ENCODE data around the gene HPS4.

The HPS4 gene

GRCh38 chr22:26496456-26496855, 12.9 kb upstream of the HPS4 start:
- no peak for DNase-seq (ENCODE audit: low read depth)

- DNase-seq (ENCODE audit: low read depth): no peak
Measured at GRCh38 chr22:26494506-26494905, 10.9 kb upstream of the HPS4 start.

DNA sequence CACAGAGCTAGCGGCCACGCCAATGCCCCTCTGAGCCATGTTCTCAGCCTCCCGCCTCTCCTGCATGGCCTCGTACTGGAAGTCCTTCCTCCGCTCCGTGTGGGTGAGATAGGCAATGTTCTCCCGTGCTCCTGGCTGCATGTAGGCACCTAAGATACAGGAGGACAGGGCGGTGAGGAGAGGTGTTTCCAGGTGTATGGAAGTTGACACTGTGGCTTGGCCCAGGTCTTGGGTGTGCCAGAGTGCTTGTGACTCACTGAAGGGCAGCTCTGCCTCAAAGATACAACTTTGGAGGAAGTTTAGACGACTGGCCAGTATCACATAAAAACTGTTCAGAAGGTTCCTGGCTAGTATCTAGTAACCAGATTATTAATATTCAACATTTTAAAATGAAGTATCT, 8.6 kb upstream of the HPS4 start:
- DNase-seq (ENCODE audit: low read depth): no peak

DNA sequence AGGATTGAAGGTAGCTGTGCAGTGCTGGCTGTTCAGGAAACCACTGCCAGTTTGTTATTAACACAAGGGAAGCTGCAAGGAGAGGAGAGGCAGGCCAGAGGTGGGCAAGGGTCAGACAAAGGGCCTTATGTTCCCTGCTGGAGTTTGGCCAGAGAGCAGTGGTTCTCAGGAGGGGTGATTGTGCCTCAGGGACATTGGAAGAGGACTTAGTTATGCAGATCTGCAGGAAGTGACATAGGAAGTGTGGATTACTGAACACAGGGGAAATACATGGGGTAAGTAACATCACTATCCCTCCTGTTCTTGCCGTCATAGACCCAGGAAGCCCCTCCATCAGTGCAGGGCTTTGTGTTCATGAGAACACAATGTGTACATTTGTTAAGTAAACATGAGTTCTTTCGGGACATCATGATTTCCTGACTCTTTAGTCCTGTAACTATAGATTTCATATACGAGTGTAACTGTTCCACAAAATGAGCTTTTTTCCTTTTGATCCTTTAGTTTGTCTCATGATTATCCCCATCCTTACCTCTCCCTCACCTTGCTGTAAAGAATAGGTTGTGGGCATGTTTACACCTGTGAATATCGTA, 6.0 kb upstream of the HPS4 start:
- no peak for DNase-seq (ENCODE audit: low read depth)

DNA sequence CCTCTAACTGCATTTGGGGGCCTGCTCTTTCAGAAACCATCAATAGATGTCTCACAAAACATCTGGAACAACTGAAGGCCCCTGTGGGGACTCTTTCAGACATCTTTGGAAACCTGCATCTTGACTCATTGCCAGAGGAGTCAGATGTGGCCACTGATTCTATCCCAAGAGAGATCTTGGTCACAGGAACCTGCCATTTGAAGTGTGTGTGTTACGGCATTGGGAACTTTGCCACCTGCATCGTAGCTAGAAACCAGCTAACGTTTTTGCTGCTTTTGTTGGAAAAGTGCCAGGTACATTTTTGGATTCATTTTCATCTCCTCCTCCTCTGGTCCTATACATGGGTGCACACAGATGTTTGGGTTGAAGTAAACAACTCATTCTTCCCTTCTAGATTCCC, 4.4 kb upstream of the HPS4 start:
- no peak for DNase-seq (ENCODE audit: low read depth)

- no peak for DNase-seq (ENCODE audit: low read depth)
Measured at GRCh38 chr22:26486394-26486793, 2.8 kb upstream of the HPS4 start.

DNA sequence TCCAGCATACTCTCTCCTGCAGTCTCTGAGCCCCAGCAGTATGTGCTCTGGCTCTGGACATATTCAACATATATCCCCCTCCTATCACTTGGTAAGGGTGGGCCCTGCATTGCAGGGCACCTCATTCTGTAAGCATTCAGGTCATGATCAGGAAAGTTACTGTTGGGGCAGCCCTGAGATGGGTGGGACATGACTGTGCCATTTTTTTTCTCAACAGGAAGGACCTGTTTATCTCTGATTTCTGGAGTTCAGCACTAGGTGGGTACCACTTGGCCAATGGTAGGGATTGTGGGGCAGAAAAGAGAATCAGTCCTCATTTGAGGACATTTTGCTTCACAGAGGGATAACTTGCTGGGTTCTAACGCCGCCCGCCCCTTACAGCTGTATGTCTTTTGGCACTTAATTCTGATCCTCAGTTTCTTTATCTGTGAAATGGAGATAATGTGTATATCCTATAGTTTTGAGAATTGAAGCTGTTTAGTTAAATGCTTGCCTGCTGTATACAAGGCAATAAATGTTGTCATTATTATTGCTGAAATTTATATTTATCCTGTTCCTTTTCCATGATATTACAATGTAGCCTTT, 2.3 kb upstream of the HPS4 start:
- DNase-seq (ENCODE audit: low read depth): no peak

- no peak for DNase-seq (ENCODE audit: low read depth)
Measured at GRCh38 chr22:26485013-26485412, 1.4 kb upstream of the HPS4 start.

DNA sequence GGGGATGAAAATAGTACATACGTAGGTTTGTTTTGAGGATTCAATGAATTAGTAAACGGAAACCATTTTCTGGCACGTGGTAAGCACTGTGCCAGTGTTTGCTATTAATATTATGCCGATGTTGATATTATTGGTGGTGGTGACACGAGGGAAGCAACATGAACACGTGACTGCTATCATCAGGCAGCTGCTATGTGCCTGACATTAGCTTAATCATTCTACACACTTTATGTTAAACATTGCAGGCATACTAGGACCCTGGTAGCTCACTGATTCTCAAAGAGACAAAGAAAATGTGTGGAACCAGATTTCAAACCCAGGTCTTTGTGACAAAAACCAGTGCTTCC, 750 bp upstream of the HPS4 start:
- DNase-seq (ENCODE audit: low read depth): no peak

DNA sequence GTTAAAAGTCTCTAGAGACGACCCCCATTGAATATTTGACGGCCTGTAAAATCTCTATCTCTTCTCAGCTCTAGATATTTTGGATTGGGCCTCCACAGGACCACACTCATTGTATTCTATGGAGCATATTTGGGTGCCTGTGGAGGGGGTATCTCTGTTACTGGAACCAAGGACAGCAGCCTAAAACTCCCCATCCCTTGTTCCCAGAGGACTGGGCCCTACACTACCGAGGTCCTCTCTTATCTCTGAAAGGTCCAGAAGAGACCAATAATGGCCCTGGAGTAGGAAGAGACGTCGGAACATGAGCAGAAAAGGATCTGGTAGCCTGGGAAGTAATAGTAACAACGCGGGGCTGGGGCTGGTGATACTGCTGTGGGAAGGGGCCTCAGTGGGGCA, 542 bp downstream of the HPS4 start:
- DNase-seq (ENCODE audit: low read depth): no peak

GRCh38 chr22:26482161-26482560, 1.4 kb downstream of the HPS4 start:
- DNase-seq (ENCODE audit: low read depth): no peak

- DNase-seq (ENCODE audit: low read depth): no peak
Measured at GRCh38 chr22:26481694-26482093, 1.9 kb downstream of the HPS4 start.

- no peak for DNase-seq (ENCODE audit: low read depth)
Measured at GRCh38 chr22:26481112-26481693, 2.4 kb downstream of the HPS4 start.

- DNase-seq (ENCODE audit: low read depth): no peak
Measured at GRCh38 chr22:26480611-26480932, 3.0 kb downstream of the HPS4 start.

- DNase-seq (ENCODE audit: low read depth): no peak
Measured at GRCh38 chr22:26479792-26480610, 3.6 kb downstream of the HPS4 start.

GRCh38 chr22:26479043-26479791, 4.4 kb downstream of the HPS4 start:
- no peak for DNase-seq (ENCODE audit: low read depth)

GRCh38 chr22:26477341-26477731, 6.2 kb downstream of the HPS4 start:
- no peak for DNase-seq (ENCODE audit: low read depth)

- no peak for DNase-seq (ENCODE audit: low read depth)
Measured at GRCh38 chr22:26476705-26477340, 6.8 kb downstream of the HPS4 start.

DNA sequence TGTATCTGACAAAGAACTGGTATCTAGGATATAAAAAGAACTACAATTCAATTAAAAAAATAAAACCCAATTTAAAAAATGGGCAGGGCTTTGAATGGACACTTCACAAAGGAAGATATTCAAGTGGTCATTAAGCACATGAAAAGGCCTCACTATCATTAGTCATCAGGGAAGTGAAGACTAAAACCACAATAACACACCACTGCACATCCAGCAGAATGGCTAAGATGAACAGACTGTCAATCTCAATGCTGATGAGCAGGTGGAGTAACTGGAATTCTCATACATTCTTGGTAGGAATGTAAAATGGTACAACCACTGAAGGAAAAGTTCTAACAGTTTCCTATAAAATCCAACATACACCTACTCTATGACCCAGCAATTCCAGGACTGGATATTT, 8.9 kb downstream of the HPS4 start:
- no peak for DNase-seq (ENCODE audit: low read depth)

DNA sequence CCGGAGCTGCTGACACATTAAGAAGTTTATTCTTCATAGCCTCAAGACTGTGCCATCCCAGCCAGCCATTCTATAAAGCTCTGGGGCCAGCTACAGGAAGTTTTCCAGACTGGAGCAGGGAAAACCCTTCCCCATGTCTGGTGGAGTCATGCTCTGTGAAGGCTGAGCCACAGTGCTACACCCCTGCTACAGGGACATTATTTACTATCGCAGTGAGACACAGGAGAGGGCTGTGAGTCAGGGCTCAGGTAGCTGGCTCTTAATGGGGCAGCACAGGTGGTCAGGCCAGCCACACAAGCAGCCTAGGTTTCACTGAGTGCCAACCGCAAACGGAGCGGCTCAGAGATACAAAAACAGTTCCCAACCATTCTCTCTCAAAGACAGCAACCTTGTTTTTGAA, 12.1 kb downstream of the HPS4 start:
- DNase-seq (ENCODE audit: low read depth): no peak

GRCh38 chr22:26470807-26471206, 12.8 kb downstream of the HPS4 start:
- DNase-seq (ENCODE audit: low read depth): no peak

DNA sequence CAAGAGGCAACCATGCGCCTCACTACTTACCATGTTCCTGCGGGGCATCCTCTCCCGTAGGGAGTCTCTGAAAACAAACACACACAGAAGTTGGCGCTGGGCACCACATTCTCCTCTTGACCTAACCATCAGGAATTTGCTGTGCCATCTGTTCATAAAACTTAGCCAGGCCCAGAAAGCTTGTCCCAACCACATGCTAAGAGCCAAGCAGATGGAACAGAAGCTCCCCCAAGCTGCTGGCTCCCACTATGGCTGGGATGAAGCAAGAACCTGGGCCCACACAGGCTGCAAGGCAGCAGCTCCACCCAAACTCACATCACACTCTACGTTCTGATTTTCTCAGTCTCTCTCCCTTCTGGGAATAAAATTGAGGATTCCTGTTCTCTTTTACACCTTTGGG, 17.4 kb downstream of the HPS4 start:
- no peak for DNase-seq (ENCODE audit: low read depth)
